ENCODE results near the gene NTRK2.
"Not testable (repeated sequence)": the region's sequence is repeated elsewhere in the genome, so short reads cannot be mapped to it uniquely, and the experiment has no call there.

The NTRK2 gene

GRCh38 chr9:84858364-84858763, 188.8 kb downstream of the NTRK2 start:
- no peak for DNase-seq

- no peak for DNase-seq
Measured at GRCh38 chr9:84860249-84861115, 191.0 kb downstream of the NTRK2 start.

GRCh38 chr9:84861455-84861854, 191.9 kb downstream of the NTRK2 start:
- DNase-seq: no peak

- DNase-seq: no peak
Measured at GRCh38 chr9:84862308-84862707, 192.8 kb downstream of the NTRK2 start.

GRCh38 chr9:84862810-84863287, 193.3 kb downstream of the NTRK2 start:
- DNase-seq: no peak

GRCh38 chr9:84863372-84863771, 193.8 kb downstream of the NTRK2 start:
- no peak for DNase-seq

GRCh38 chr9:84866396-84867175, 197.1 kb downstream of the NTRK2 start:
- DNase-seq: no peak

GRCh38 chr9:84867186-84867585, 197.7 kb downstream of the NTRK2 start:
- no peak for DNase-seq

GRCh38 chr9:84869091-84869490, 199.6 kb downstream of the NTRK2 start:
- DNase-seq: no peak

GRCh38 chr9:84871983-84872382, 202.5 kb downstream of the NTRK2 start:
- no peak for DNase-seq

- DNase-seq: no peak
Measured at GRCh38 chr9:84874022-84874421, 204.5 kb downstream of the NTRK2 start.

- no peak for DNase-seq
Measured at GRCh38 chr9:84874596-84874995, 205.1 kb downstream of the NTRK2 start.

- no peak for DNase-seq
Measured at GRCh38 chr9:84875193-84875592, 205.7 kb downstream of the NTRK2 start.

GRCh38 chr9:84879631-84880030, 210.1 kb downstream of the NTRK2 start:
- no peak for DNase-seq

GRCh38 chr9:84880835-84881234, 211.3 kb downstream of the NTRK2 start:
- DNase-seq: no peak

- DNase-seq: no peak
Measured at GRCh38 chr9:84886866-84887265, 217.3 kb downstream of the NTRK2 start.

GRCh38 chr9:84891924-84892323, 222.4 kb downstream of the NTRK2 start:
- no peak for DNase-seq

- no peak for DNase-seq
Measured at GRCh38 chr9:84893419-84894128, 224.0 kb downstream of the NTRK2 start.

GRCh38 chr9:84894859-84895258, 225.3 kb downstream of the NTRK2 start:
- no peak for DNase-seq

GRCh38 chr9:84897362-84898094, 228.0 kb downstream of the NTRK2 start:
- DNase-seq: no peak

GRCh38 chr9:84898188-84898587, 228.7 kb downstream of the NTRK2 start:
- no peak for DNase-seq

- DNase-seq: not testable (repeated sequence)
Measured at GRCh38 chr9:84898618-84899017, 229.1 kb downstream of the NTRK2 start.

- no peak for DNase-seq
Measured at GRCh38 chr9:84899326-84899725, 229.8 kb downstream of the NTRK2 start.

Data from CD4-positive, alpha-beta T cell treated with Interleukin-12 subunit alpha and Interleukin-12 subunit beta, for 1 hour (primary cell).